ENCODE measurements around the gene FBXL7. TPM values are rescaled to one million over a fixed set of nuclear protein-coding genes. Genes with fewer than 3 reads are reported as not detected.

Gene FBXL7
- total RNA-seq, 4 donors from 2014 or later: 6.5 to 37.0 (median 19.7) TPM

- Histone ChIP-seq H3K9me3 (no peaks in the 10 kb centered on the region), H3K27ac (no peak overlapping the region), H3K27me3 (no peaks in the 10 kb centered on the region), H3K4me1 (peaks cover 0 to 5% of the 10 kb centered on the region in 2 donors), H3K36me3 (no peaks in the 10 kb centered on the region), H3K4me3 (no peak overlapping the region)
- no peak for DNase-seq
- intact Hi-C loops (cut with DNase I; ENCODE audit: low total_unique reads): no loop called here
- no peak for TF ChIP-seq POLR2A (IDR thresholded peaks at IDR 0.05)
- TF ChIP-seq, protein P1, sequence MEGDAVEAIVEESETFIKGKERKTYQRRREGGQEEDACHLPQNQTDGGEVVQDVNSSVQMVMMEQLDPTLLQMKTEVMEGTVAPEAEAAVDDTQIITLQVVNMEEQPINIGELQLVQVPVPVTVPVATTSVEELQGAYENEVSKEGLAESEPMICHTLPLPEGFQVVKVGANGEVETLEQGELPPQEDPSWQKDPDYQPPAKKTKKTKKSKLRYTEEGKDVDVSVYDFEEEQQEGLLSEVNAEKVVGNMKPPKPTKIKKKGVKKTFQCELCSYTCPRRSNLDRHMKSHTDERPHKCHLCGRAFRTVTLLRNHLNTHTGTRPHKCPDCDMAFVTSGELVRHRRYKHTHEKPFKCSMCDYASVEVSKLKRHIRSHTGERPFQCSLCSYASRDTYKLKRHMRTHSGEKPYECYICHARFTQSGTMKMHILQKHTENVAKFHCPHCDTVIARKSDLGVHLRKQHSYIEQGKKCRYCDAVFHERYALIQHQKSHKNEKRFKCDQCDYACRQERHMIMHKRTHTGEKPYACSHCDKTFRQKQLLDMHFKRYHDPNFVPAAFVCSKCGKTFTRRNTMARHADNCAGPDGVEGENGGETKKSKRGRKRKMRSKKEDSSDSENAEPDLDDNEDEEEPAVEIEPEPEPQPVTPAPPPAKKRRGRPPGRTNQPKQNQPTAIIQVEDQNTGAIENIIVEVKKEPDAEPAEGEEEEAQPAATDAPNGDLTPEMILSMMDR (IDR thresholded peaks at IDR 0.05): no peak
Measured at GRCh38 chr5:15525703-15526275, 25.8 kb downstream of the FBXL7 start.

- intact Hi-C loops (cut with DNase I; ENCODE audit: low total_unique reads): no loop called here
- no peak for TF ChIP-seq POLR2A (IDR thresholded peaks at IDR 0.05)
- TF ChIP-seq, protein P1 (IDR thresholded peaks at IDR 0.05): no peak
- Histone ChIP-seq H3K4me3 (no peak overlapping the region), H3K36me3 (no peaks in the 10 kb centered on the region), H3K9me3 (no peaks in the 10 kb centered on the region), H3K27ac (no peak overlapping the region), H3K4me1 (peaks cover 0 to 5% of the 10 kb centered on the region in 2 donors), H3K27me3 (no peaks in the 10 kb centered on the region)
- DNase-seq: no peak
Measured at GRCh38 chr5:15526413-15526812, 26.4 kb downstream of the FBXL7 start.

DNA sequence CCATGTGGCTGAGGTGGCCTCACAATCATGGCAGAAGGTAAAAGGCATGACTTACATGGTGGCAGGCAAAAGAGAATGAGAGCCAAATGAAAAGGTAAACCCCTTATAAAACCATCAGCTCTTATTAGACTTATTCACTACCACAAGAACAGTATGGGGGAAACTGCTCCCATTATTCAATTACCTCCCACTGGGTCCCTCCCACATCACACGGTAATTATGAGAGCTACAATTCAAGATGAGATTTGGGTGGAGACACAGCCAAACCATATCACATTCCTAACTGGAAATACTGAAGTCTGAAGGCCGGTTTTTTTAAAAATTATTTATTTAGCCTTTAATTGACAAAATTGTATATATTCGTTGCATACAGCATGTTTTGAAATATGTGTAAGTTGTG lies 28.5 kb downstream of the FBXL7 start:
- Histone ChIP-seq H3K27me3 (no peaks in the 10 kb centered on the region), H3K36me3 (no peaks in the 10 kb centered on the region), H3K4me3 (no peak overlapping the region), H3K27ac (no peak overlapping the region), H3K9me3 (no peaks in the 10 kb centered on the region), H3K4me1 (no peaks in the 10 kb centered on the region)
- TF ChIP-seq POLR2A (IDR thresholded peaks at IDR 0.05): no peak
- no peak for DNase-seq
- intact Hi-C loops (cut with DNase I; ENCODE audit: low total_unique reads): no loop called here

DNA sequence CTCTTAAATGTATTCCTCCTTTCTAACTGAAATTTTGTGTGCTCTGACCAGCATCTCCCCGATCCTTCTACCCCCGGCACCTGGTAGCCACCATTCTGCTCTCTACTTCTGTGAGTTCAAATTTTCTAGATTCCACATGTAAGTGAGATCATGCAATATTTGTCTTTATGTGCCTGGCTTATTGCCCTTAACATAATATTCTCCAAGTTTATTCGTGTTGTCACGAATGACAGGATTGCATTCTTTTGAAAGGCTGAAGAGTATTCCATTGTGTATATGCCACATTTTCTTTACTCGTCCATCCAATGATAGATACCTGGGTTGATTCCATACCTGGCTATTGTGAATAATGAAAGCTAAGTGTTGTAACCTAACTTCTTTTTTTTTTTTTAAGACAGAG lies 29.0 kb downstream of the FBXL7 start:
- H3K36me3 ChIP-seq: no peaks in the 10 kb centered on the region
- no peak overlapping the region for H3K27ac ChIP-seq
- intact Hi-C loops (cut with DNase I; ENCODE audit: low total_unique reads): no loop called here
- H3K4me1 ChIP-seq: no peaks in the 10 kb centered on the region
- H3K9me3 ChIP-seq: no peaks in the 10 kb centered on the region
- H3K4me3 ChIP-seq: no peak overlapping the region
- TF ChIP-seq, protein P1 (IDR thresholded peaks at IDR 0.05): no peak
- no peak for TF ChIP-seq POLR2A (IDR thresholded peaks at IDR 0.05)
- H3K27me3 ChIP-seq: no peaks in the 10 kb centered on the region
- DNase-seq: no peak

DNA sequence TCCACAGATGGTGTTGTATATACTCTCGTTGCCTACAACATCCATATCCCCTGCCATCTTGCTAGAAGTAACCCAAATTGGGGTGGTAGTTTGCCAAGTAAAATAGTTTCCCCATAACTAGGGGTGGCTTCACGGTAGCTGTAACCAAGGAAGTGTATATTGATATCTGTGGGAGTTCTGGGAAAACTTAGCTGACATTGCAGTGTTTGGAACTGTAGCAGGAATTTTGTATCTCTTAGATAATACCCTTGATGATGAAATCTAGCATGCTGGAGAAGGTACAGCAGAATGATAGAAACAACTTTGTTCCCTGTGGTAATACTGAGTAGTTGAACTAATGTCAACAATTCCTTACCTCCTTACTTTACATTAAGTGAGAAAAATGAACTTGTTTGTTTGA lies 29.8 kb downstream of the FBXL7 start:
- Histone ChIP-seq H3K27me3 (no peaks in the 10 kb centered on the region), H3K4me1 (no peaks in the 10 kb centered on the region), H3K27ac (no peak overlapping the region), H3K4me3 (no peak overlapping the region), H3K36me3 (no peaks in the 10 kb centered on the region), H3K9me3 (no peaks in the 10 kb centered on the region)
- no peak for TF ChIP-seq POLR2A (IDR thresholded peaks at IDR 0.05)
- TF ChIP-seq, protein P1 (IDR thresholded peaks at IDR 0.05): no peak
- DNase-seq: no peak
- intact Hi-C loops (cut with DNase I; ENCODE audit: low total_unique reads): no loop called here
